ENCODE results near the gene CERS2.

CERS2 gene

GRCh38 chr1:150974580-150975478 lies at the start of gene CERS2:
Gene CERS2, minus strand, starts transcription at chr1:150974835. Its CDS starts 5,745 bp downstream, at chr1:150969090.
- peak; percentile 83 for DNase-seq (ENCODE audit: low spot score)

- no peak for DNase-seq (ENCODE audit: low spot score)
These were observed 38.9 kb upstream of the CERS2 start for GRCh38 chr1:151013518-151013917.

- DNase-seq (ENCODE audit: low spot score) = no peak
These were observed 38.2 kb upstream of the CERS2 start for GRCh38 chr1:151012684-151013471.

GRCh38 chr1:151011154-151011850 lies 36.7 kb upstream of the CERS2 start:
- DNase-seq (ENCODE audit: low spot score) = peak; percentile 1

- DNase-seq (ENCODE audit: low spot score) = no peak
These were observed 35.7 kb upstream of the CERS2 start for GRCh38 chr1:151010346-151010726.

GRCh38 chr1:151009674-151010345 lies 35.2 kb upstream of the CERS2 start:
- DNase-seq (ENCODE audit: low spot score) = no peak

GRCh38 chr1:151009206-151009587 lies 34.6 kb upstream of the CERS2 start:
- DNase-seq (ENCODE audit: low spot score) = no peak

- DNase-seq (ENCODE audit: low spot score) = peak; percentile 98
These were observed 33.9 kb upstream of the CERS2 start, which contains the start of gene PRUNE1 for GRCh38 chr1:151008244-151009205. Gene PRUNE1, plus strand, starts transcription at chr1:151008449. Its CDS starts 184 bp downstream, at chr1:151008633.

- no peak for DNase-seq (ENCODE audit: low spot score)
These were observed 33.2 kb upstream of the CERS2 start for GRCh38 chr1:151007853-151008243.

GRCh38 chr1:151006327-151007052 lies 31.9 kb upstream of the CERS2 start, which contains the start of gene MINDY1:
Gene MINDY1, minus strand, starts transcription at chr1:151006902. Its CDS starts 4,285 bp downstream, at chr1:151002617.
- DNase-seq (ENCODE audit: low spot score) = peak; percentile 81

- peak; percentile 35 for DNase-seq (ENCODE audit: low spot score)
These were observed 31.2 kb upstream of the CERS2 start for GRCh38 chr1:151005729-151006319.

- DNase-seq (ENCODE audit: low spot score) = no peak
These were observed 28.5 kb upstream of the CERS2 start for GRCh38 chr1:151003180-151003579.

GRCh38 chr1:151002611-151003010 lies 28.0 kb upstream of the CERS2 start:
- no peak for DNase-seq (ENCODE audit: low spot score)

GRCh38 chr1:151002051-151002450 lies 27.4 kb upstream of the CERS2 start:
- no peak for DNase-seq (ENCODE audit: low spot score)

GRCh38 chr1:151001602-151002001 lies 27.0 kb upstream of the CERS2 start:
- no peak for DNase-seq (ENCODE audit: low spot score)

GRCh38 chr1:151000408-151000807 lies 25.8 kb upstream of the CERS2 start:
- no peak for DNase-seq (ENCODE audit: low spot score)

GRCh38 chr1:150999926-151000325 lies 25.3 kb upstream of the CERS2 start:
- DNase-seq (ENCODE audit: low spot score) = no peak

GRCh38 chr1:150999051-150999674 lies 24.5 kb upstream of the CERS2 start:
- DNase-seq (ENCODE audit: low spot score) = no peak

GRCh38 chr1:150997949-150998348 lies 23.3 kb upstream of the CERS2 start:
- DNase-seq (ENCODE audit: low spot score) = no peak

All from NAMALWA (cell line).